ENCODE data around the gene STX17.

GRCh38 chr9:99921875-99922710, 15.6 kb downstream of the STX17 start:
- TF ChIP-seq CTCF (IDR thresholded peaks at IDR 0.05; ENCODE audit: insufficient read depth, low read length, poor library complexity, severe bottlenecking) = no peak
- TF ChIP-seq EZH2phosphoT487 (conservative IDR thresholded peaks at IDR 0.05; ENCODE audit: low read length) = no peak
